Chondrocyte (in vitro differentiated cells): Measurements from ENCODE around the gene PROCA1. TPM values are rescaled to one million over a fixed set of nuclear protein-coding genes. Genes with fewer than 3 reads are reported as not detected.

Source experiments
- DNase-seq: peaks from one replicate; pipeline ENCODE4 v3.0.0; 2021; ENCODE audit warnings: mixed read lengths, low spot score
- H3K27ac Mint-ChIP-seq: one replicate; pipeline ENCODE4 v1.8.0; 2021; ENCODE audit warnings: mild to moderate bottlenecking, moderate library complexity, mixed read lengths; ENCODE audit not compliant: unreplicated experiment
- H3K27me3 Mint-ChIP-seq: 2 replicates; pipeline ENCODE4 v1.8.0; 2021; ENCODE audit warnings: low read depth, mixed read lengths
- H3K36me3 Mint-ChIP-seq: 2 replicates; pipeline ENCODE4 v1.8.0; 2021; ENCODE audit warnings: low read depth, mixed read lengths
- H3K4me1 Mint-ChIP-seq: 2 replicates; pipeline ENCODE4 v1.8.0; 2021; ENCODE audit warnings: low read depth, mild to moderate bottlenecking, mixed read lengths
- H3K4me3 Mint-ChIP-seq: one replicate; pipeline ENCODE4 v1.8.0; 2021; ENCODE audit warnings: mild to moderate bottlenecking, moderate library complexity, mixed read lengths; ENCODE audit not compliant: unreplicated experiment
- H3K9me3 Mint-ChIP-seq: 2 replicates; pipeline ENCODE4 v1.8.0; 2021; ENCODE audit warnings: low read depth, mixed read lengths
- CTCF ChIP-seq: fragments of 200-600 bp; sonication (generic); IDR thresholded peaks from 2 replicates; pipeline ENCODE4 v1.5.0; 2021; ENCODE audit warnings: antibody characterized with exemption, mild to moderate bottlenecking, moderate library complexity
- total RNA-seq: library from RNA; stranded (reverse); gene quantifications from 3 replicates; pipeline ENCODE4 v1.2.1, GENCODE V29; 2021

The PROCA1 gene
- total RNA-seq, 1 donor from 2014 or later, result 2.0 TPM

GRCh38 chr17:28705728-28706334, 5.9 kb downstream of the PROCA1 start:
- Mint-ChIP-seq H3K4me3 (no peak overlapping the region), H3K9me3 (no peaks in the 10 kb centered on the region), H3K27me3 (no peaks in the 10 kb centered on the region), H3K36me3 (peaks cover 17% of the 10 kb centered on the region), H3K27ac (no peak overlapping the region), H3K4me1 (peaks cover 7% of the 10 kb centered on the region)
- TF ChIP-seq CTCF, result no peak
- DNase-seq, result no peak

- peaks cover 21% of the 10 kb centered on the region for H3K36me3 Mint-ChIP-seq
Observed at GRCh38 chr17:28705074-28705659, 6.5 kb downstream of the PROCA1 start.

GRCh38 chr17:28704219-28704858, 7.3 kb downstream of the PROCA1 start:
- Mint-ChIP-seq H3K27ac (no peak overlapping the region), H3K36me3 (peaks cover 24% of the 10 kb centered on the region)
- no peak for TF ChIP-seq CTCF

More at GRCh38 chr17:28705074-28705659, 6.5 kb downstream of the PROCA1 start:
- Mint-ChIP-seq H3K4me3 (no peak overlapping the region), H3K4me1 (peaks cover 2% of the 10 kb centered on the region), H3K27ac (no peak overlapping the region), H3K9me3 (no peaks in the 10 kb centered on the region), H3K27me3 (no peaks in the 10 kb centered on the region)
- DNase-seq, result no peak
- no peak for TF ChIP-seq CTCF

GRCh38 chr17:28703552-28704218, 8.0 kb downstream of the PROCA1 start:
- H3K4me1 Mint-ChIP-seq, result no peaks in the 10 kb centered on the region
- no peaks in the 10 kb centered on the region for H3K27me3 Mint-ChIP-seq
- H3K36me3 Mint-ChIP-seq, result peaks cover 25% of the 10 kb centered on the region
- no peak overlapping the region for H3K4me3 Mint-ChIP-seq
- no peak for DNase-seq
- H3K27ac Mint-ChIP-seq, result no peak overlapping the region
- H3K9me3 Mint-ChIP-seq, result no peaks in the 10 kb centered on the region
- TF ChIP-seq CTCF, result no peak

More at GRCh38 chr17:28704219-28704858, 7.3 kb downstream of the PROCA1 start:
- Mint-ChIP-seq H3K4me3 (no peak overlapping the region), H3K27me3 (no peaks in the 10 kb centered on the region), H3K9me3 (no peaks in the 10 kb centered on the region), H3K4me1 (no peaks in the 10 kb centered on the region)
- no peak for DNase-seq

- H3K4me3 Mint-ChIP-seq, result no peak overlapping the region
- peaks cover 29% of the 10 kb centered on the region for H3K36me3 Mint-ChIP-seq
- peak overlapping the region; percentile 62 for H3K27ac Mint-ChIP-seq
- no peak for TF ChIP-seq CTCF
- no peak for DNase-seq
- H3K4me1 Mint-ChIP-seq, result no peaks in the 10 kb centered on the region
- H3K27me3 Mint-ChIP-seq, result no peaks in the 10 kb centered on the region
- H3K9me3 Mint-ChIP-seq, result no peaks in the 10 kb centered on the region
Observed at GRCh38 chr17:28702752-28703150, 8.9 kb downstream of the PROCA1 start.
